Adrenal gland (tissue), 12 donors: Measurements from ENCODE around the gene ASTN2. TPM values are rescaled to one million over a fixed set of nuclear protein-coding genes. Genes with fewer than 3 reads are reported as not detected.

ENCODE experiments used
- DNase-seq, 7 donors: peaks; one replicate each; pipeline ENCODE4 v3.0.0-alpha.2; 2019 to 2020
- H3K27ac ChIP-seq, 5 donors: fragments of 200-600 bp; sonication (generic) in 4 of 5; 1 replicate in 3 of 5; 2 replicates in 2 of 5; pipeline versions ENCODE4 v1.5.1 to v1.8.0; 2016 to 2020; ENCODE audit warnings: mild to moderate bottlenecking in 1 of 5
- H3K27me3 ChIP-seq: fragments of 200-600 bp; 2 replicates; pipeline ENCODE4 v1.8.0; 2021
- H3K36me3 ChIP-seq, 2 donors: fragments of 200-600 bp; replicated peaks in 1 of 2; 1 replicate in 1 of 2; 2 replicates in 1 of 2; pipeline versions ENCODE4 v1.5.1 to v1.8.0; 2018 to 2022
- H3K4me1 ChIP-seq, 2 donors: fragments of 200-600 bp; replicated peaks in 1 of 2; 1 replicate in 1 of 2; 2 replicates in 1 of 2; pipeline versions ENCODE4 v1.5.1 to v1.8.0; 2018 to 2021
- H3K4me3 ChIP-seq, 4 donors: fragments of 200-600 bp; sonication (generic) in 3 of 4; one replicate each; pipeline ENCODE4 v1.5.1; 2016 to 2018
- H3K9me3 ChIP-seq, 3 donors: fragments of 200-600 bp; sonication (generic) in 1 of 3; replicated peaks in 1 of 3; 1 replicate in 2 of 3; 2 replicates in 1 of 3; pipeline versions ENCODE4 v1.5.1 to v1.8.0; 2016 to 2021
- CTCF ChIP-seq, 6 experiments: fragments of 450-650 bp in 4 of 6; fragments of 200-600 bp in 2 of 6; sonication (generic) in 1 of 6; IDR thresholded peaks; 1 replicate in 5 of 6; 2 replicates in 1 of 6; pipeline versions ENCODE4 v1.5.1 to v1.8.0; 2016 to 2021; ENCODE audit warnings: antibody characterized with exemption in 6 of 6, mild to moderate bottlenecking in 2 of 6, moderate library complexity in 1 of 6
- POLR2A ChIP-seq, 2 donors: fragments of 450-650 bp; IDR thresholded peaks; one replicate each; pipeline ENCODE4 v1.6.1; 2017; ENCODE audit warnings: antibody characterized with exemption in 2 of 2, mild to moderate bottlenecking in 2 of 2, moderate library complexity in 1 of 2
- WGBS, 4 donors: extraction: QIAGEN DNeasy Blood & Tissue Kit in 2 of 4; methylation state at CpG; one replicate each; pipeline versions ENCODE4 v1.1.5 to v1.1.7; 2013 to 2017; 5-methylcytosine and 5-hydroxymethylcytosine counted together
- intact Hi-C, 2 donors: fragments of 100-400 bp; cut with DNase I; formaldehyde crosslinking; loops; one replicate each; pipeline versions ENCODE4 v1.14.1 to v1.15.0; 2022 to 2023
- polyA plus RNA-seq, 3 donors: library from polyadenylated mRNA; stranded (reverse); fragments of 200-250 nt in 2 of 3; fragments of 350-450 nt in 1 of 3; fragmentation: Illumina TruSeq in 1 of 3; extraction: RNeasy Lipid Tissue Mini Kit (QIAGEN cat#74804) in 1 of 3; gene quantifications; one replicate each; pipeline ENCODE4 v1.2.3, GENCODE V29; 2013 to 2014
- total RNA-seq, 9 donors: library from RNA; depleted of rRNA in 4 of 9; stranded (reverse); fragments of >200 nt in 4 of 9; fragments of 120-200 nt in 1 of 9; fragmentation: NEBNext Ultra II Directional in 1 of 9; extraction: Animal tissue kit (Norgen Biotek cat#: 25700) in 1 of 9; gene quantifications; one replicate each; pipeline versions ENCODE4 v1.1.0 to v1.2.4, GENCODE V29; 2013 to 2023
- donor health status: healthy with polysubstance abuse.
- donor health status: Bipolar disorder and iron deficiency.
- donor health status: DM: yes; HTN: yes; CAD: no.
- donor health status: DM: no; HTN: no; CAD: no.
- donor health status: DM: no; HTN: no; CAD: no.
- donor health status: DM: yes; HTN: yes; CAD: no.

The ASTN2 gene
- total and polyA plus RNA-seq, 12 donors, result 2.5 to 15.6 (median 6.8) TPM

- 46 to 60% (median 54%) methylated on average over 3 of the region's 3 CpGs for WGBS, 4 donors
- Histone ChIP-seq H3K36me3 (no peaks in the 10 kb centered on the region), H3K9me3 (no peaks in the 10 kb centered on the region), H3K27me3 (no peaks in the 10 kb centered on the region), H3K4me3 (no peak overlapping the region), H3K27ac (no peak overlapping the region), H3K4me1 (no peaks in the 10 kb centered on the region)
- TF ChIP-seq CTCF (IDR thresholded peaks at IDR 0.05) (no peak), POLR2A (IDR thresholded peaks at IDR 0.05) (no peak)
- peak in 1 of 7 donors; percentile 82 for DNase-seq
- intact Hi-C loops, result no loop called here
Observed at GRCh38 chr9:117276444-117276843, 138.4 kb downstream of the ASTN2 start.

- TF ChIP-seq POLR2A (IDR thresholded peaks at IDR 0.05) (no peak), CTCF (IDR thresholded peaks at IDR 0.05) (no peak)
- Histone ChIP-seq H3K36me3 (no peaks in the 10 kb centered on the region), H3K9me3 (no peaks in the 10 kb centered on the region), H3K27me3 (no peaks in the 10 kb centered on the region), H3K27ac (no peak overlapping the region), H3K4me1 (no peaks in the 10 kb centered on the region), H3K4me3 (no peak overlapping the region)
- no peak for DNase-seq
- intact Hi-C loops, result no loop called here
- 29 to 51% (median 38%) methylated on average over 1 of the region's 1 CpG for WGBS, 4 donors
Observed at GRCh38 chr9:117273612-117274011, 141.2 kb downstream of the ASTN2 start.

GRCh38 chr9:117268847-117269446 lies 145.9 kb downstream of the ASTN2 start:
- Histone ChIP-seq H3K27me3 (no peaks in the 10 kb centered on the region), H3K4me1 (no peaks in the 10 kb centered on the region), H3K4me3 (no peak overlapping the region), H3K9me3 (no peaks in the 10 kb centered on the region), H3K36me3 (no peaks in the 10 kb centered on the region), H3K27ac (no peak overlapping the region)
- no peak for DNase-seq
- TF ChIP-seq POLR2A (IDR thresholded peaks at IDR 0.05), result no peak
- no peak for TF ChIP-seq CTCF (IDR thresholded peaks at IDR 0.05)
- WGBS, 4 donors, result 59 to 67% (median 62%) methylated on average over 9 of the region's 9 CpGs
- intact Hi-C loops, result no loop called here

GRCh38 chr9:117266855-117267497 lies 147.9 kb downstream of the ASTN2 start:
- intact Hi-C loops, result no loop called here
- no peak for DNase-seq
- Histone ChIP-seq H3K27me3 (no peaks in the 10 kb centered on the region), H3K9me3 (no peaks in the 10 kb centered on the region), H3K27ac (no peak overlapping the region), H3K4me1 (no peaks in the 10 kb centered on the region), H3K36me3 (no peaks in the 10 kb centered on the region), H3K4me3 (no peak overlapping the region)
- TF ChIP-seq CTCF (IDR thresholded peaks at IDR 0.05) (no peak), POLR2A (IDR thresholded peaks at IDR 0.05) (no peak)
- WGBS, 4 donors, result 71 to 85% (median 82%) methylated on average over 2 of the region's 2 CpGs
